Right renal cortex interstitium (tissue), 3 donors: ENCODE measurements around the gene RALGPS1. TPM values are rescaled to one million over a fixed set of nuclear protein-coding genes. Genes with fewer than 3 reads are reported as not detected.

ENCODE experiments used
- DNase-seq, 3 donors: peaks; one replicate each; pipeline ENCODE4 v3.0.0-alpha.2; 2013; ENCODE audit warnings: low read depth in 3 of 3, low spot score in 2 of 3
- polyA plus RNA-seq, 3 donors: library from polyadenylated mRNA; unstranded; fragments of 120-200 nt; gene quantifications; one replicate each; pipeline ENCODE4 v1.2.1, GENCODE V29; 2013; ENCODE audit not compliant: insufficient read length in 3 of 3

RALGPS1 gene
- polyA plus RNA-seq, 3 donors: 20.2 to 21.0 (median 20.6) TPM

DNA sequence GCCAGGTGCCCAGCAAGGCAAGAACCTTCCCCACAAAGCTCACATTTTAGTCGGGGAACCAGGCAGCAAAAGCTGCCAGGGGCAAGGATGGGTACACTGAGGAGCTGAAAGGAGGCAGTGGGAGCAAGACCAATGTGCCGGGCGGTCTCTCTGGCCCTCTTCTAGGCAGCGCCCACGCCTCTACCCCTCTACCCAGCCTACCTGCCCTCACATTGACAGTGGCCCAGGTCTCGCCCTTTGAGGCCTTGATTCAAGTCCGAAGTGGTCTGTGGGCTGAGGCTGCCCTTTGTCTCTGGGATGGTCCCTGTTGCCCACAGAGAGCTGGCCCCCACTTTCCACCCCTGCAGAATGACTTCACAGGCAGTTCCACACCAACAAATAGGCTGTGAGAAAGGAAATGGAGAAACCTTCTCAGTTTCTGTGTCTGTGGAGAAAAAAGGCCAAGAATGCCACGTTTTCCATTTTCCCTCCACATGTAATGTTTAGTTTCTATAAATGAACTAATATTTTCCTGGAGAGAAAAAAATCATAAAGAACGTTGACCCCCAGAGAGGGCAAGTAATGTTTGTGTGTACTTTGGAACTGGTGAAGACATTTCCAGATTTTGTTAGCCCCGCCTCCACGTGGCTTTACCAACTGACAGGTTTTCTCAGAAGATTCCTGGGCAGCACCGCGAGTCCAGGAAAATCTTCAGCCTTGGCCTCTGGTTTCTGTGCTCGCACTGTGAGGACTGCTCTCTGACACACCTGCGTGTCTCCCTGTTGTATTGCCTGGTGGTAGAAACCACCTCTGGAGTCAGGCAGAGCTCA is 265.3 kb downstream of the RALGPS1 start:
- no peak for DNase-seq

DNA sequence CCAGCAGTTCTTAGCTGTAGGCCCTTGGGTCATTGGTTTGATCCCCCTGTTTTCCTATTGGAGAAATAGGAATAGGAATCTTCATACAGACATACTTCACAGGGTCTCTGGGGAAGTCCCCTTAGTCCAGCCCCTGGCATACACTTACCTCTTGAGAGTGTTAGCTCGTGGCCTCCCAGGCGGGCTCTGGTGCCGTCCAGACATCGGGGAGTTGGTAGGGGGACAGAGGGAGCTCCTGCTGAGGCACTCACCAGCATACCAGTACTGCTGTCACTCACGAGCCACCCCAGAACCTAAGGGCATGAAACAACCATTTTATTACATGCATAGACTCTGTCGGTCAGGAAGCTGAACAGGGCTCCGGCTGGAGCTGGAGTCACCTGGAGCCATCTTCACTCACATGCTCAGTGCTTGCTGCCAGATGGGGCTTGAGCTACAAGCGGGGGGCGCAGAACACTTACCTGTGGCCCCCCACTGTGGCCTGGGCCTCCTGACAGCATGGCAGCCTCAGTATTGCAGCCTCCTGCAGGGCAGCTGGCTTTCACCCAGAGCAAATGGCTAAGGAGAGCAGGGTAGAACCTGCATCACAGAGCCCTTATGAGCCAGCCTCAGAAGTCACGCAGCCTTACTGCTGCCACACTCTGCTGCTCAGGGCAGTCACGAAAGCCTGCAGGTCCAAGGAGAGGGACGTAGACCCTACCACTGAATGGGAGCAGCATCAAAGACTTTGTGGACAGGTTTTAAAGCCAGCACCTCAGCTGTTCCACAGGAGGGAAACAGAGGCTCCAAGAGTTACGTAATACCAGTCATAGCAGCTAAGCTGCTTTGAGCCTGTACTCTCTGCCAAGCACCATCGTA is 266.1 kb downstream of the RALGPS1 start:
- DNase-seq: no peak

GRCh38 chr9:127181315-127181580 is 266.7 kb downstream of the RALGPS1 start:
- no peak for DNase-seq

GRCh38 chr9:127181595-127182190 is 267.1 kb downstream of the RALGPS1 start:
- no peak for DNase-seq

DNA sequence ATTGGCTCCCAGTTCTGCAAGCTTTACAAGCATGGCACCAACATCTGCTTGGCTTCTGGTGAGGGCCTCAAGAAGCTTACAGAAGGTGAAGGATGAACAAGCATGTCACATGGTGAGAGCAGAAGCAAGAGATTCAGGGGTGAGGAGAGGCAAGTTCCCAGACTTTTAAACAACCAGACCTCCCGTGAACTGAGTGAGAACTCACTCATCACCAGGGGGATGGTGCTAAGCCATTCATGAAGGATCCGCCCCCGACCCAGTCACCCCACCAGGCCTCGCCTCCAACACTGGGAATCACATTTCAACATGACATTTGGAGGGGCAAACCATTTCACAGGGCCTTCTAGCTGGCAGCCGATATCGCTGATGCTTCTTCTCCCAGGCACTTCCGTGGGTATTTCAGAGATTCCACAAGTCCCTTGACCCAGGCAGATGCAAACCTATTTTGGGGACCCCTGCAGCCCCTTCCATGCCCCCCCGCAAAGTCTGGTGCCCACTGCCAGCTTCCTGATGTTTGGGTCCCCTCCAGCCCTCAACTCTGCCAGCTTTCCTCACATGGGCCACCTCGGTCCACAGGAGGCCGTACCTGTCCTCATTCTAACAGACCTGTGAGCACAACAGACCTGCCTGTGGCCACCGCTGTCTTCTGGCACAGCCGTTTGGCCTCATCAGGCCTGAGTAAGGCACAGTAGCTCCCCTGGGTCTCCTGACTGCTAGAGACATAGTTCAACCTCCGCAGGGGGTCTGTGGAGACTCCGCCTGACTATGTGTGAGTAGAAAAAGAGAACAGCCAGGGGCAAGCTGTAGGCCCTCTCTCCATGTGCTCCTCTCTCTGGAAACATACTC is 268.5 kb downstream of the RALGPS1 start:
- DNase-seq: no peak

DNA sequence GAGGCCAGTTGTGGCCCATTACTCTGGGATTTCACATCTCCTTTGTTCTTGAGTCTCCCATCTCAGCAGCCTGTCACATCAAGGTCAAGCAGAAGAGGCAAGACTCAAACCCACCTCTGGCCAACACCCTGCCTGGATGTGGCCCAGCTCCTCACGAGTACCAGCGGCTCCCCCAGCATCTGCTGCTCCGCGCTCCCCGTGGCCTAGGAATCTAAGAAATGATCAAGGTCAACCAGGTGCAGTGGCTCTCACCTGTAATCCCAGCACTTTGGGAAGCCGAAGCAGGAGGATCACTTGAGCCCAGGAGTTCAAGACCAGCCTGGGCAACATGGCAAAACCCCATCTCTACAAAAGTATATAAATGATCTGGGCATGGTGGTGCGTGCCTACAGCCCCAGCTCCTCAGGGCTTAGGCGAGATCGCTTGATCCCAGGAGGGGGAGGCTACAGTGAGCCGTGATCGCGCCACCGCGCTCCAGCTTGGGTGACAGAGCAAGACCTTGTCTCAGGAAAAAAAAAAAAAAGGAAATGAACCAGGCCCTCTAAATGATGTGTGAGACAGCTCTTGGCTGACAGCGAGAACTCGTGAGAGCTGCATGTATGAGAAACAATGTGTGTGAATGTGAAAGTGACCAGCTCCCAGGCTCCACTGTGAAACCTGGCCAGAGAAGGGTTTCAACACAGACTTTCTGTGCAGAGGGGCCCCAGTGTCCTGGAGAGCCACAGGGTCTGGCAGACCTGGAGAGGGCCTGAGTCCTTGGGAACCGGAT is 269.4 kb downstream of the RALGPS1 start:
- DNase-seq: no peak

- no peak for DNase-seq
Observed at GRCh38 chr9:127184641-127185040, 270.1 kb downstream of the RALGPS1 start.

GRCh38 chr9:127185181-127185580 is 270.6 kb downstream of the RALGPS1 start:
- DNase-seq: no peak

- peak in 1 of 3 donors; percentile 45 for DNase-seq
Observed at GRCh38 chr9:127185931-127186781, 271.6 kb downstream of the RALGPS1 start.

GRCh38 chr9:127186806-127187205 is 272.2 kb downstream of the RALGPS1 start:
- no peak for DNase-seq

GRCh38 chr9:127187231-127187956 is 272.8 kb downstream of the RALGPS1 start:
- DNase-seq: no peak

DNA sequence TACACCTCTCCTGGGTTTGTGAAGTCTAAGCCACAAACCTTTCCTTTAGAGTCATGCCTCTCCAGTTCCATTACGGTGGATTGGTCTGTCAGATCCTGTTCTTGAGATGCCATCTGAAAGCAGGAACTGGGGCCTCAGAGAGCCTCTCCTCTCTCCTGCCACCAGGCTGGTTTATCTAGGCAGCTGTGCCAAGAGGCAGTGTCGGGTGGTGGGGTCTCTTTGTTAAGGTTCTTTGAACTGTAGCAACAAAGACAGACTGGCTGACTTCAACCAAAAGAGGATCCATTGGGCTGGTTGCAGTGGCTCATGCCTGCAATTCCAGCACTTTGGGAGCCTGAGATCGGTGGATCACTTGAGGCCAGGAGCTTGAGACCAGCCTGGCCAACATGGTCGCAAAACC is 273.8 kb downstream of the RALGPS1 start:
- DNase-seq: no peak

GRCh38 chr9:127189628-127190027 is 275.0 kb downstream of the RALGPS1 start:
- no peak for DNase-seq

- DNase-seq: no peak
Observed at GRCh38 chr9:127192744-127193143, 278.2 kb downstream of the RALGPS1 start.

GRCh38 chr9:127193483-127193882 is 278.9 kb downstream of the RALGPS1 start:
- no peak for DNase-seq

DNA sequence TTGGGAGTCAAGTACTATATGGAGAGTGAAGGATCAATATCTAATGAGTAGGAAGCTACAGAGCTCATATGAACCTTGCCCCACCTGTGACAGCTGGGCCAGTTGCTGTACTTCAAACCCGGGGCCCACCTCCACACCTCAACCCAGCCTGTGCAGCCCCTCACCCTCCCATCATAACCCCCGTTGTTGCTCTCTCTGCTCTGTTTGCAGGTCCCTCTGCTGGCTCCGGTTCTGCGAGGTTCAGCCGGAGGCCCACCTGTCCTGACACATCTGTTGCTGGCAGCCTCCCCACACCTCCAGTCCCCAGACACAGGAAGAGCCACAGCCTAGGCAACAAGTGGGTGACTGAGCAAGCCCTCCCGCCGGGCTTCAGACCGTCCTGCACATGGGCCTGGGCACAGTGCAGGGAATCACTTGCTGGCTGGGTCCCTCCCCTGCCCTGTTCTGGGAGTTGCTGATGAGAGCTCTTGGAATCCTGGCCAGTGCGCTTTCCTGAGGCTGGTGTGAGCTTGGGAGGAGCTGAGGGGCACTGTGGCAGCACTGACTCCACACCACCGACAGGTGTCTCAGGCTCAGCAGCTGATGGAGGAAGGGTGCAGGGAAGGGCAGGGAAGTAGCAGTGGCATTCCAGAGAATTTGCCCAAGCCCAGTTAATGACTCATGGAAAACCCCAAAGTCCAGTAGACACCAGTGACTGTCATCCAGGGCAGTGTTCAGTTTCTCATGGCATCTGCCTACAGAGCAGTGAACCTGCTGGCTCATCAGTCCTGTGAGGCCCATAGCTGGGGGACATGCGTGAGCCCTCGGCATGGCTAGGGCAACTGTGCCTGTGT is 280.5 kb downstream of the RALGPS1 start:
- DNase-seq: no peak

GRCh38 chr9:127195976-127196825 is 281.6 kb downstream of the RALGPS1 start:
- no peak for DNase-seq
